HG03442 (cell line): Measurements from ENCODE around the gene PDXP.
"Not testable (repeated sequence)": the region's sequence is repeated elsewhere in the genome, so short reads cannot be mapped to it uniquely, and the experiment has no call there.

Experiments used
- ATAC-seq: cut with Tn5 transposase; IDR thresholded peaks from one replicate; pipeline ENCODE4 v1.9.1; 2021; ENCODE audit warnings: mild to moderate bottlenecking, moderate library complexity; ENCODE audit not compliant: unreplicated experiment

PDXP gene

DNA sequence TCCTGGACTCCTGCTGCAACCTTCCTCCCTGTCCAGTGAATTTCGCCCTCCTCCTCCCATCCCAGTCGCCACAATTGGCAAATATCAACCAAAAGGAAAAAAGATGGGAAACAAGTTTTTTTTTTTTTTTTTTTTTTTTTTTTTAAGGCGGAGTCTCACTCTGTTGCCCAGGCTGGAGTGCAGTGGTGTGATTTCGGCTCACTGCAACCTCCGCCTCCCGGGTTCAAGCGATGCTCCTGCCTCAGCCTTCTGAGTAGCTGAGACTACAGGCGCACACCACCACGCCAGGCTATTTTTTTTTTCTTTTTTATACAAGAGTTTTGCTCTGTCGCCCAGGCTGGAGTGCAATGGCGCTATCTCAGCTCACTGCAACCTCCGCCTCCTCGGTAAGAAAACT, 37.7 kb downstream of the PDXP start:
- ATAC-seq: not testable (repeated sequence)

DNA sequence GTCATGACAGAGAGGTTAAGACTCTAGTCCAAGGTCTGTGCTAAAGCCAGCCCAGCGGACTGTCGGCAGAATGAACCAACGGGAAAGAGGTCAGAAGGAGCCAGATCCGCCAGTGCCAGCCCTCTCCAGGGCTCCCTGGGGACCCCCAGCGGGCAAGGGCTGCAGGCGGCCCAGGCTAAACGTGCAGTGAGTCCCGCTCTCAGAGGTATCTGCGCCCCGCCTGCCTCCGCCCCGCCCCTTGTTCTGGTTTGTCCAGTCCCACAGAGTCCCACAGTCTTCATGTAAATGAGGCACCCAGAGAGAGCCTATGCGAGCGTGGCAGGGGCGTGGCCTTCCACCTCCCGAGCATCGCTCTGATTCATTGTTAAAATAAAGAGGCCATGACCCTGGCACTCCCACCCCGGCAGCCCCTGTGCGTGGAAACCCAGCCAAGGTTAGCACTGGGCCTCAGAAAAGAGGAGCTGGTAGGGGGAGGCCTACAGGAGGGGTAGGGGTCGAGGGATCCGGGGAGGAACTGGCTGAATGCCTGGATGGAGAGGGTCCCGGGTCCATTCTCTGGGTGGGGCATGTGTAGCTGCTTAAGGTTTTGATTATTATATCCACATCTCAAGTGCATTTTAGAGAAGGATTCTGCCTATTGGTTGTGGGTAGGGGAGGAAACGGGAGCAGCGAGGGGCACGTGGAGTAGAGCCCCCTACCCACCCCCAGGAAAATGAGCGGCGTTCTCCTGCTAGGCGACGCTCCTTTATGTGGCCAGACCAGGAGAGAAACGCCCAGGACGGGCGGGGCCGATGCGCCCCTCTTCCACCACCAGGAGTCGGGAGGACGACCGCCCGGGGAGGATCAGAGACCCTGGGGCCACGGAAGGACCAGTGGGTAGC, 38.4 kb downstream of the PDXP start, which contains the start of gene TRIOBP:
Gene TRIOBP (plus strand): TSS at position 392 of the 881 bp plus-strand sequence. CDS start 4,318 bp downstream, outside the sequence.
- ATAC-seq: no peak

DNA sequence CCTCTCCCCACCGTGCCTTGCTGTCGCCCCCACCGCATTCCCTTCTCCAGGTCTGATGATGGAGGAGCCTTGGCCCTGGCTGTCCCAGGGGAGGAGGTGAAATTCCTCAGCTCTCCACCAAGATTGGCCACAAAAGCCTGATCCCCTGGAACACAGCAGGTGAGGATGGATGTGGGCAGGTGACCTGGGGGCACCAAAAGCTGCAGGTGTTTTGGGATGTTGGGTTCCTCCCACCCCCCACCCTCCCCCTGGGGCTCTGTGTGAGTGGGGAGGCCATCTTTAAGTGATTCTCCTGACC, 39.0 kb downstream of the PDXP start:
- no peak for ATAC-seq

- no peak for ATAC-seq
Measured at GRCh38 chr22:37701141-37701786, 42.7 kb downstream of the PDXP start.

GRCh38 chr22:37703906-37704305, 45.4 kb downstream of the PDXP start:
- no peak for ATAC-seq

DNA sequence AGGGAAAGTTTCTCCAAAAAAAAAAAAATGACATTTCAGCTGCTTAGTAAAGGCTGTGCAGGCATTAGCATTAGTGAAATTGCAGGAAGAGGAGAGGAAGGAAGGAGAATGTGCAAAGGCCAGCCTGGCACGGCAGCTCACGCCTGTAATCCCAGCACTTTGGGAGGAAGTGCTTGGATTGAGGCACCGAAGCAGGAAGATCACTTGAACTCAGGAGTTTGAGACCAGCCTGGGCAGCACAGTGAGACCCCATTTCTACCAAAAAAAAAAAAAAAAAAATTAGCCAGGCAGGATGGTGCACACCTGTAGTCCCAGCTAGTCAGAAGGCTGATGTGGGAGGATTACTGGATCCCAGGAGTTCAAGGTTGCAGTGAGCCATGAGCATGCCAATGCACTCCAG, 46.1 kb downstream of the PDXP start:
- ATAC-seq: no peak

GRCh38 chr22:37705205-37705604, 46.7 kb downstream of the PDXP start:
- ATAC-seq: no peak

DNA sequence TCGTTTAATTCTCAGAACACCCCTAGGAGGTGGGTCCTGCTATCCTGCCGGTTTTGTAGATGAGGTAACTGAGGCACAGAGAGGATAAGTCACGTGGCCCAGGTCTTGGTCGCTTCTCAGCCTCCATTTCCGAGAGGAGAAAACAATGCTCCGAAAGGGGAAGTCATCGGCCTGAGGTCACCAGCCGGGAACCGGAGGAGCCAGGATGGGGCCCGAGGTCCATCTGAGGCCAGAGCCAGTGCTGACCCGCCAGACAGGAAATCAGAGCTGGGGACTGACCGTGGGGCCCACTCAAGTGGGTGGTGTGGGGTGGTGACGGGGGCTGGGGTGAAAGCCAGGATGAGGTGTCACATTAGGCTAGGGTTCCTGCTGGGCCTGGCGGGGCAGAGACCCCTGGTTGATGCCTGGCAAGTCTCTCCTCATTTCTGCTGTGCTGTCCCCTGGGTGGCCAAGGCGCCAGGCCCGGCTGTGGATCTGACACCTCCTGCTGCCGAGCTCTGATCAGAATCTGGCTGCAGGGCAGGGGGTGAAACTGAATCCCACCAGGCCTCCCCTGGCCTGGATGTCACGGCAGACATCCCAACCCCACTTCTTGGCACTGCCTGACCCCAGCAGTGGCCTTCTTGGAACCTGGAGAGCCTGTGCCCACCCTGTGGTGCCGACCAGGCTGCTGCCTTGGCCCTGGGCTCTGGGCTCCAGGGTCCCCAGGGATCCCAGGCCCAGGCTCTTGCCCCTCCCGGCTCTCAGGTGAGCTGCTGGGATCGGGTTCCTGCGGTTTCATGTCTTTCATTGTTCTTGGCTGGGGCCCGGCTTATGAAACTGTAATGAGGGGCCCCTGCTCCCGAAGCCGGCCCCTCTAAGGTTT, 50.3 kb downstream of the PDXP start:
- no peak for ATAC-seq

- ATAC-seq: no peak
Measured at GRCh38 chr22:37709445-37709765, 50.9 kb downstream of the PDXP start.

- no peak for ATAC-seq
Measured at GRCh38 chr22:37710675-37711074, 52.2 kb downstream of the PDXP start.

DNA sequence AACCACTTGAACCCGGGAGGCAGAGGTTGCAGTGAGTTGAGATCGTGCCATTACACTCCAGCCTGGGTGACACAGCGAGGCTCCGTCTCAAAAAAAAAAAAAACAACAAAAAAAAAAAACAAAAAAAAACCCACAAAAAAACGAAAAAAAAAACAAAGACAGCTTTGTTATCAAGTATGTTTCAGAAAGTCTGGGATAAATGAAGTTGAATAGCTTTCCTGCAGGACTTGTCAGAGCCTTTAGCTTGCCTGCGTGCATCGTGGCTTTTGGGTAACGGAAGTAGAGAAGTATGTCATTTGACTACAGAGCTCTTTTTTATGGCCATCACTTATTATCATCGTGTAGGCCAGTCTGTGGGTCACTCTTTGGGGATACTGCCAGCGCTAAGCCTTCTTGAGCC, 53.0 kb downstream of the PDXP start:
- ATAC-seq: no peak

- no peak for ATAC-seq
Measured at GRCh38 chr22:37713761-37714160, 55.2 kb downstream of the PDXP start.

GRCh38 chr22:37714634-37715033, 56.1 kb downstream of the PDXP start:
- no peak for ATAC-seq

- no peak for ATAC-seq
Measured at GRCh38 chr22:37715760-37716159, 57.2 kb downstream of the PDXP start.
